MM.1S (cell line): ENCODE results near the gene LDLRAD3.

Source experiments
- DNase-seq: peaks from one replicate; pipeline ENCODE4 v3.0.0-alpha.2; 2015
- H2AFZ ChIP-seq: fragments of 300-600 bp; sonication (generic); 2 replicates; pipeline ENCODE4 v1.6.0; 2016; ENCODE audit warnings: antibody characterized with exemption, low read length
- H3F3A ChIP-seq: fragments of 300-600 bp; sonication (generic); 2 replicates; pipeline ENCODE4 v1.6.1; 2016; ENCODE audit warnings: mild to moderate bottlenecking, antibody characterized with exemption, low read length, moderate library complexity, mixed read lengths; ENCODE audit not compliant: insufficient read depth
- H3K27ac ChIP-seq: fragments of 300-600 bp; sonication (generic); 2 replicates; pipeline ENCODE4 v1.5.1; 2016; ENCODE audit warnings: mild to moderate bottlenecking, low read length
- H3K27me3 ChIP-seq: fragments of 300-600 bp; sonication (generic); replicated peaks from 2 replicates; pipeline ENCODE4 v1.6.0; 2016; ENCODE audit warnings: low read length; ENCODE audit not compliant: insufficient read depth
- H3K36me3 ChIP-seq: fragments of 300-600 bp; sonication (generic); replicated peaks from 2 replicates; pipeline ENCODE4 v1.6.1; 2016; ENCODE audit warnings: mild to moderate bottlenecking, low read length, mixed read lengths; ENCODE audit not compliant: insufficient read depth
- H3K4me1 ChIP-seq: fragments of 300-600 bp; sonication (generic); 2 replicates; pipeline ENCODE4 v1.6.1; 2016; ENCODE audit warnings: low read length, mixed read lengths
- H3K4me2 ChIP-seq: fragments of 300-600 bp; sonication (generic); 2 replicates; pipeline ENCODE4 v1.6.0; 2016; ENCODE audit warnings: low read depth, low read length
- H3K4me3 ChIP-seq: fragments of 300-600 bp; sonication (generic); 2 replicates; pipeline ENCODE4 v1.5.1; 2016; ENCODE audit warnings: low read length, mixed read lengths
- H3K79me2 ChIP-seq: fragments of 300-600 bp; sonication (generic); 2 replicates; pipeline ENCODE4 v1.6.1; 2016; ENCODE audit warnings: mixed run types, low read length, mixed read lengths
- H3K9ac ChIP-seq: fragments of 300-600 bp; sonication (generic); 2 replicates; pipeline ENCODE4 v1.6.1; 2016; ENCODE audit warnings: low read length, mixed read lengths
- H3K9me2 ChIP-seq: fragments of 300-600 bp; sonication (generic); replicated peaks from 2 replicates; pipeline ENCODE4 v1.6.1; 2016; ENCODE audit warnings: mild to moderate bottlenecking, low read length, mixed read lengths; ENCODE audit not compliant: insufficient read depth
- H3K9me3 ChIP-seq: fragments of 300-600 bp; sonication (generic); replicated peaks from 2 replicates; pipeline ENCODE4 v1.6.1; 2016; ENCODE audit warnings: mild to moderate bottlenecking, low read length, mixed read lengths; ENCODE audit not compliant: insufficient read depth
- H4K20me1 ChIP-seq: fragments of 300-600 bp; sonication (generic); 2 replicates; pipeline ENCODE4 v1.6.1; 2016; ENCODE audit warnings: mild to moderate bottlenecking, low read length, moderate library complexity, mixed read lengths; ENCODE audit not compliant: insufficient read depth
- EZH2 ChIP-seq: fragments of 300-600 bp; sonication (generic); optimal IDR thresholded peaks from 2 replicates; pipeline ENCODE3; 2017; ENCODE audit warnings: low read depth, mild to moderate bottlenecking, antibody characterized with exemption, low read length, mixed read lengths
- EZH2phosphoT487 ChIP-seq: fragments of 300-600 bp; sonication (generic); IDR thresholded peaks from 2 replicates; pipeline ENCODE4 v1.6.1; 2018; ENCODE audit warnings: antibody characterized with exemption, low read length
- TF ChIP-seq, protein P1 (sequence below): fragments of 300-600 bp; sonication (generic); IDR thresholded peaks from 2 replicates; pipeline ENCODE4 v1.5.1; 2016; ENCODE audit warnings: antibody characterized with exemption, low read length, mixed read lengths

The LDLRAD3 gene

DNA sequence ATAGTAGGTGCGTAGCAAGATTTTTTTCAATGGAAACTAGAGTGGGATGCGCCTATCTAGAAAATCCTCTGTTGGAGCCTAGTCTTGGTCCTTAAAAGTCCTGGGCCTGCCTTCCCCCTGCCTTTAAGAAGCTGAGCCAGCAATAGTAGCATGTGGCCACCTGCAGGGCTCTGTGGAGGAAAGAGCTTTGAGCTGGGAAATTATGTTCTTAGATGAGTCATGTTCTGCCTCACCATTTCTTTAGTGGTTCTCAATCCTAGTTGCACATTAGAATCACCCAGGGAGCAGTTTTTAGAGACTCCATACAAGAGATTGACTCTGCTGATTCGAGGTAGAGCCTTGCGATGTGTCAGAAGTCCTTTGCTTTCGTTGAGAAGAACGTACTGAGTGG, 211.9 kb downstream of the LDLRAD3 start:
- no peak for DNase-seq

DNA sequence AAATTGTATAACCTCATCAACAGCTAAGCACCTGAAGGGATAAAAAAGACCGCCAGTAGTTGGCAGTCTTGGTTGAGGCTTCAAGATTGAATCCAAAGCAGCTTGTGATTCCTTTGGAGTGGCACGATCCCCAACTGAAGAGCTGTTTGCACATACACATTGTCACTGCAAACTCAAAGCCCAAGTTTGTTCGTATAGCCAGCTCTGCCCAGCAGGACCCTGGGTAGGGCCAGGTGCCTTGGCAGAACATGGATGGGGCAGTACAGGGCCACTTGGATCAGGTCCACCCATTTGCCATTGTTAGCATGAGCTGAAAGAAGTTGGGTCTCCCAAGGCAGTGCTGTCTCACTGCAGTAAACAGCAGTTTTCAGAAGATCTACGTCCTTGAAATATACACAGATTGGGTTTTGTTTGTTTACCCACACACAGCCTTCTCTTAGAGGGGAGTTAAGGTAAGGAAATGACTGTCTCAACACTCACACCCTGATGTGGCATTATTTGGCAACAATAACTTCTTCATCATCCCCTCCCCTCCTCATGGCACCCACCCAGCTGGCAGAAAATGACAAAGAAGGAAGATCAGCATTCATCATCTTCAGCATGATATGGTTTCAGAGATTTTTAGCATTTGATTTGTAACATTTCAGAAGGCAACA, 212.4 kb downstream of the LDLRAD3 start:
- Histone ChIP-seq H3K27ac (no peak overlapping the region), H3F3A (no peaks in the 10 kb centered on the region), H2AFZ (no peak overlapping the region), H3K9ac (no peak overlapping the region), H4K20me1 (no peaks in the 10 kb centered on the region), H3K9me2 (no peaks in the 10 kb centered on the region), H3K4me1 (no peaks in the 10 kb centered on the region), H3K4me3 (no peak overlapping the region), H3K27me3 (no peaks in the 10 kb centered on the region), H3K9me3 (no peaks in the 10 kb centered on the region), H3K4me2 (no peak overlapping the region), H3K79me2 (no peaks in the 10 kb centered on the region), H3K36me3 (no peaks in the 10 kb centered on the region)
- no peak for DNase-seq
- TF ChIP-seq EZH2phosphoT487 (no peak), EZH2 (no peak)
- TF ChIP-seq, protein P1, sequence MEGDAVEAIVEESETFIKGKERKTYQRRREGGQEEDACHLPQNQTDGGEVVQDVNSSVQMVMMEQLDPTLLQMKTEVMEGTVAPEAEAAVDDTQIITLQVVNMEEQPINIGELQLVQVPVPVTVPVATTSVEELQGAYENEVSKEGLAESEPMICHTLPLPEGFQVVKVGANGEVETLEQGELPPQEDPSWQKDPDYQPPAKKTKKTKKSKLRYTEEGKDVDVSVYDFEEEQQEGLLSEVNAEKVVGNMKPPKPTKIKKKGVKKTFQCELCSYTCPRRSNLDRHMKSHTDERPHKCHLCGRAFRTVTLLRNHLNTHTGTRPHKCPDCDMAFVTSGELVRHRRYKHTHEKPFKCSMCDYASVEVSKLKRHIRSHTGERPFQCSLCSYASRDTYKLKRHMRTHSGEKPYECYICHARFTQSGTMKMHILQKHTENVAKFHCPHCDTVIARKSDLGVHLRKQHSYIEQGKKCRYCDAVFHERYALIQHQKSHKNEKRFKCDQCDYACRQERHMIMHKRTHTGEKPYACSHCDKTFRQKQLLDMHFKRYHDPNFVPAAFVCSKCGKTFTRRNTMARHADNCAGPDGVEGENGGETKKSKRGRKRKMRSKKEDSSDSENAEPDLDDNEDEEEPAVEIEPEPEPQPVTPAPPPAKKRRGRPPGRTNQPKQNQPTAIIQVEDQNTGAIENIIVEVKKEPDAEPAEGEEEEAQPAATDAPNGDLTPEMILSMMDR = no peak

More for the DNA sequence above, 211.9 kb downstream of the LDLRAD3 start:
- Histone ChIP-seq H3F3A (no peaks in the 10 kb centered on the region), H3K4me3 (no peak overlapping the region), H3K4me2 (no peak overlapping the region), H3K9ac (no peak overlapping the region), H3K9me3 (no peaks in the 10 kb centered on the region), H4K20me1 (no peaks in the 10 kb centered on the region), H2AFZ (no peak overlapping the region), H3K36me3 (no peaks in the 10 kb centered on the region), H3K27ac (no peak overlapping the region), H3K4me1 (no peaks in the 10 kb centered on the region), H3K27me3 (no peaks in the 10 kb centered on the region), H3K9me2 (no peaks in the 10 kb centered on the region), H3K79me2 (no peaks in the 10 kb centered on the region)
- TF ChIP-seq EZH2 (no peak), EZH2phosphoT487 (no peak)
- TF ChIP-seq, protein P1 = no peak

DNA sequence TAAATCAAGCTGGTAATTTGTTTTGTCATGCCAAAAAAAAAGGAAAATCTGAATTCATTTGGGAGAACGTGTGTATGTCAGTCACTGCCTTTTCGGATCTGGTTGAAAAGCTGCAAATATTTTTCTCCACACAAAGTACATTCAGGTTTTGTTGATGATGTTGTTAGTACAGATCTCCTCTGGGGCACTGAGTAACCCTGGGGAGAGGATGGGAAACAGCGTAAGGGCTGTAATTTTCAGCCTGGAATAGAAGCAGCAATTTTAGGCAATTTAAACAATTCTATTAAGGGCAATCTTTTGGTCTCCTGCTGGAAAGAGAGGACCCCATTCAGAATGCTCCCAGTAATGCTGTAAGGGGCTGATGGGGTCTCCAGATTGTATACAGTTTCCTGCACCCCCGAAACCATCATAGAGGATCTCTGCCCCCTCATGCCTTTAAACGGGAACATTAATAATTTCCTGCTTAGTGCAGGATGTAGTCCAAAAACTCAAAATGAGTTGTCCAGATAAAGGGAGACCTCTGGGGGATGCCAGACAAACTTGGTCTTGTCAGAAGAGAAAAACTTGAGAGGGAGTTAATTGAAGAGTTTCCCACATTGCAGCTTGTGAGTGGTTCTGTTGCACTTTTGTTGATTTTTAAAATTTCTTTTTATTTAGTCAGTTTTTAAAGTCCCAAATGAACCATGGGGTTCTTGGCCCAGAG, 213.1 kb downstream of the LDLRAD3 start:
- H3K36me3 ChIP-seq = no peaks in the 10 kb centered on the region
- no peak overlapping the region for H3K9ac ChIP-seq
- H3K4me3 ChIP-seq = no peak overlapping the region
- no peak overlapping the region for H3K27ac ChIP-seq
- H3K27me3 ChIP-seq = no peaks in the 10 kb centered on the region
- H3K4me2 ChIP-seq = no peak overlapping the region
- H3K4me1 ChIP-seq = no peaks in the 10 kb centered on the region
- TF ChIP-seq, protein P1 = no peak
- no peak for TF ChIP-seq EZH2phosphoT487
- no peak for TF ChIP-seq EZH2
- H3K9me2 ChIP-seq = no peaks in the 10 kb centered on the region
- H4K20me1 ChIP-seq = no peaks in the 10 kb centered on the region
- no peak for DNase-seq
- no peaks in the 10 kb centered on the region for H3K9me3 ChIP-seq
- H2AFZ ChIP-seq = no peak overlapping the region
- no peaks in the 10 kb centered on the region for H3K79me2 ChIP-seq
- H3F3A ChIP-seq = no peaks in the 10 kb centered on the region
